ENCODE results near the gene IFT122. TPM values are rescaled to one million over a fixed set of nuclear protein-coding genes. Genes with fewer than 3 reads are reported as not detected.
"Not testable (repeated sequence)": the region's sequence is repeated elsewhere in the genome, so short reads cannot be mapped to it uniquely, and the experiment has no call there.

IFT122 gene
- polyA plus RNA-seq, 3 donors: 57.1 to 61.8 (median 59.1) TPM

GRCh38 chr3:129515108-129515820, 75.2 kb downstream of the IFT122 start:
- DNase-seq: not testable (repeated sequence)

DNA sequence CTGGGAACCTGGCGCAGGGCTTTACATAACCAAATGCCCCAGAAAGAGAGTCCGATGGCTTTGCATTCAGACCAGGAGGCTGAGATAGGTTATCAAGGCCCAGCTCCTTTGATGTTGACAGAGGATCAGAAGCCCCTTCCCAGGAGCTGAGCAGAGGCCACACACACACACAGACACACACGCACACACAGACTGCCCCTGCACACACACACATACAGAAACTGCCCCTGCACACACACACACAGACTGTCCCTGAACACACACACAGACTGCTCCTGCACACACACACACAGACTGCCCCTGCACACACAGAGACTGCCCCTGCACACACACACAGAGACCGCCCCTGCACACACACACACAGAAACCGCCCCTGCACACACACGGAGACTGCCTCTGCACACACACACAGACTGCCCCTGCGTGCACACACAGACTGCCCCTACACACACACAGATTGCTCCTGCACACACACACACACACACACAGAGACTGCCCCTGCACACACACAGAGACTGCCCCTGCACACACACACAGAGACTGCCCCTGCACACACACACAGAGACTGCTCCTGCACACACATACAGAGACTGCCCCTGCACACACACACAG, 75.9 kb downstream of the IFT122 start:
- DNase-seq: not testable (repeated sequence)

DNA sequence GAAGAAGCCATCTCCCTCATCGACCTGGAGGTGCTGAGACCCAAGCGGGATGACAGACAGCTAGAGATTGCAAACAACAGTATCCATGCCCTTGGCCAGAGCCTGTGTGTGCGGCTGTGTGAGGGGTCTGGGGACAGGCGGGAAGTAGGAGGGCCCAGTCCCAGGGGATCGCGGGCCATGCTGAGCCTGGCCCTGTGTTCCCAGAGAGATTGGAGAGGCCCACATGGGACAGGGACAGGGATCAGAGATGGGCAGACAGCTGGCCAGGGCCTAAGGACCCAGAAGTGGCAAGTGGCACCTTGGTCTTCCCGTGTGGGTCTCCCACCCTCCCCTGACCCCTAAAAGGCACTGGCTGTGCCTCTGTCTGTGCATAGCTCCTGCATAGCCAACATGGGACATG, 77.5 kb downstream of the IFT122 start:
- no peak for DNase-seq

- no peak for DNase-seq
These were observed 78.1 kb downstream of the IFT122 start for GRCh38 chr3:129518038-129518561.

DNA sequence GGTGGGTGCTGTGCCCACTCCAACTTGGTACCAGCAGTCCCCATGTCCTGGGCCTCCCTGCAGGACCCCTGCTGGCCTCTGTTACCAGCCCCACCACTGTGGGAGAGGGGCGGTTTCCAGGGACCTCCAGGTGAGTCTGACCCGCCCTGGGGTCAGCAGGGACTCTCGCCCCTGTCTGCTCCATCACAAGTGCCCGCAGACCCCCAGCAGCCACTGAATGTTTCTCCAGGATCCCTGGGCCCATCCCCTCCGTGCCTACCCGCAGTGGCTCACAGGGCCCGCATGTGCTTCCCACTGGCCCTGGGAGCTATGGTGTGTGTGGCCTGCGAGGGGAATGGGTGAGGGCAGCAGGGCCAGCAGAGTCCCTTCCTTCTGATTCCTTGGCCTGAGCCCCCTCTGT, 78.6 kb downstream of the IFT122 start:
- no peak for DNase-seq

GRCh38 chr3:129519449-129519848, 79.4 kb downstream of the IFT122 start:
- no peak for DNase-seq

DNA sequence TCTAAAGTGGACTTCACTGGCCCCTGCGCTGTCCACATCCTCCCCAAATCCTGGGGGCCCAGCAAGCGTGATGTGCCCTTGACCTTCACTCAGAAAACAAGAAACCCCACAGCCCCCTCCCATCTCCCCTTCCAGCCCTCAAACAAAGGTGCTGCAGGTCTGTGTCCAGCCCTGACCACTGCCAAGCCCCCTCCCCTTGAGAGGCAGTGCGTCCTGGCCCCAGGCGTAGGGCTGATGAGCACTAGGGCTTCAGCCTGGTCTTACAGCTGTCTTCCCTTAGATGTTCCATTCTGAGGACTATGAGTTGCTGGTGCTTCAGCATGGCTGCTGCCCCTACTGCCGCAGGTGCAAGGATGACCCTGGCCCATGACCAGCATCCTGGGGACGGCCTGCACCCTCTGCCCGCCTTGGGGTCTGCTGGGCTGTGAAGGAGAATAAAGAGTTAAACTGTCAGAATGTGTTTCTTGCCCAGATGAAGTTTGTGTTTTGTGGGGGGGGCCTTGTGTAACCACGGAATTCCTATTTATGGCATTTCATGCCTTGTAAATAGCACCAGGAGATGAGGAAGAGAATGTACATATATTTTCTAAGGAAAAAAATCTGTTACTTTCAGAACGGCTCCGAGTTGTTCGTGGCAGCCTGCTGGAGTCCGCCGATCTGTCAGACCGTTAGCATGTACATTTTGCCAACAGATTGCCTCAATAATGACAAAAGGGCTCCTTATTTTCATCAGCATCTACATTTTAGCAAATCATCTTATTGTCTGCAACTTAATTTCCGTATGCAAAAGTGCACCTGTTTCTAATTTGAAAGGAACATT, 80.1 kb downstream of the IFT122 start:
- DNase-seq: no peak

DNA sequence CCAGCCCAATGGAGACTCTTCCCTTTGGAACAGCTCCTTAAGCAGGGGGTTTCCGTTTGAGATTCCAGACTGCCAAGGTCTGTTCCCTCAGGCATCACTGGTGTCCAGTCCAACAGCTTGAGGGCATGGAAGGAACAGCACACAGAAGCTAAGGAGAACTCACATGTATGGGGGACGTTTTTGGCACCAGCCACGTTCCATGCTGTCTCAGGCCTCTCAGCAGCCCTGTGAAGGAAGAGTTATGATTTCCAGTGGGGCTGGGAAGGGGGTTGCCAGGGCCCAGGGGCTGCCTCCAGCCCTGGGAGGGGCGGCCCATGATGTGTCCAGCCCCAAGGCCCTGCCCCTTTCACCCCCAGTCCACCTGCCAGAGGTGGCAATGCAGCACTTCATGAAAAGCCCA, 80.9 kb downstream of the IFT122 start:
- DNase-seq: no peak

- peak; percentile 17 for DNase-seq
These were observed 81.6 kb downstream of the IFT122 start for GRCh38 chr3:129521611-129522010.

GRCh38 chr3:129522953-129523352, 82.9 kb downstream of the IFT122 start:
- no peak for DNase-seq

GRCh38 chr3:129524081-129524480, 84.1 kb downstream of the IFT122 start:
- DNase-seq: no peak

- DNase-seq: no peak
These were observed 85.4 kb downstream of the IFT122 start for GRCh38 chr3:129525341-129525968.

GRCh38 chr3:129526121-129526900, 86.3 kb downstream of the IFT122 start:
- no peak for DNase-seq

DNA sequence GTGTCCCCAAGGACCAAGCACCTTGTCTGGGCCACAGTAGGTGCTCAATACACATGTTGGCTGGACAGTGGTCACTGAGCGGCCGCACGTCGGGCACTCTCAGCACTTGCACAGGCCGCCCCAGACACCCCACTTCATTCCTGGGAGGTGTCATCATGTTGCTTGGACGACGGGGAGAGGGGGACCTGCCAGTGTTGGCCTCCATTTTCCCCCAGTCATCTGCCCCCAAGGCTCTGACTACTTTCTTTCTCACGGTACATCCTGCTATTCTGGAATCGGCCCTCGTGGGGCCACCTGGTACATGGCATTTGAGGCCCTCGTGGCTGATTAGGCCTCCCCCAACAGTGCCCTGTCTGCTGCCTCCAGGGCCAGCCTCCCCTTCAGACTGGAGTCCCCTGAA, 87.2 kb downstream of the IFT122 start:
- no peak for DNase-seq

DNA sequence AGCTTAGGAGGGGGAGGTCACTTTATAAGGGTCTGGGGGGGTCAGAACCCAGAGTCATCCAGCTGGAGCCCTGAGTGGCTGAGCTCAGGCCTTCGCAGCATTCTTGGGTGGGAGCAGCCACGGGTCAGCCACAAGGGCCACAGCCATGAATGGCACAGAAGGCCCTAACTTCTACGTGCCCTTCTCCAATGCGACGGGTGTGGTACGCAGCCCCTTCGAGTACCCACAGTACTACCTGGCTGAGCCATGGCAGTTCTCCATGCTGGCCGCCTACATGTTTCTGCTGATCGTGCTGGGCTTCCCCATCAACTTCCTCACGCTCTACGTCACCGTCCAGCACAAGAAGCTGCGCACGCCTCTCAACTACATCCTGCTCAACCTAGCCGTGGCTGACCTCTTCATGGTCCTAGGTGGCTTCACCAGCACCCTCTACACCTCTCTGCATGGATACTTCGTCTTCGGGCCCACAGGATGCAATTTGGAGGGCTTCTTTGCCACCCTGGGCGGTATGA, 88.6 kb downstream of the IFT122 start, which contains the start of gene RHO:
Gene RHO, plus strand, starts transcription at position 51 of the 512 bp plus-strand sequence. Its CDS starts 95 bp downstream, at position 146.
- no peak for DNase-seq

DNA sequence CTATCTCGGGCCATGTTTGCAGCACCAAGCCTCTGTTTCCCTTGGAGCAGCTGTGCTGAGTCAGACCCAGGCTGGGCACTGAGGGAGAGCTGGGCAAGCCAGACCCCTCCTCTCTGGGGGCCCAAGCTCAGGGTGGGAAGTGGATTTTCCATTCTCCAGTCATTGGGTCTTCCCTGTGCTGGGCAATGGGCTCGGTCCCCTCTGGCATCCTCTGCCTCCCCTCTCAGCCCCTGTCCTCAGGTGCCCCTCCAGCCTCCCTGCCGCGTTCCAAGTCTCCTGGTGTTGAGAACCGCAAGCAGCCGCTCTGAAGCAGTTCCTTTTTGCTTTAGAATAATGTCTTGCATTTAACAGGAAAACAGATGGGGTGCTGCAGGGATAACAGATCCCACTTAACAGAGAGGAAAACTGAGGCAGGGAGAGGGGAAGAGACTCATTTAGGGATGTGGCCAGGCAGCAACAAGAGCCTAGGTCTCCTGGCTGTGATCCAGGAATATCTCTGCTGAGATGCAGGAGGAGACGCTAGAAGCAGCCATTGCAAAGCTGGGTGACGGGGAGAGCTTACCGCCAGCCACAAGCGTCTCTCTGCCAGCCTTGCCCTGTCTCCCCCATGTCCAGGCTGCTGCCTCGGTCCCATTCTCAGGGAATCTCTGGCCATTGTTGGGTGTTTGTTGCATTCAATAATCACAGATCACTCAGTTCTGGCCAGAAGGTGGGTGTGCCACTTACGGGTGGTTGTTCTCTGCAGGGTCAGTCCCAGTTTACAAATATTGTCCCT, 89.6 kb downstream of the IFT122 start:
- no peak for DNase-seq

DNA sequence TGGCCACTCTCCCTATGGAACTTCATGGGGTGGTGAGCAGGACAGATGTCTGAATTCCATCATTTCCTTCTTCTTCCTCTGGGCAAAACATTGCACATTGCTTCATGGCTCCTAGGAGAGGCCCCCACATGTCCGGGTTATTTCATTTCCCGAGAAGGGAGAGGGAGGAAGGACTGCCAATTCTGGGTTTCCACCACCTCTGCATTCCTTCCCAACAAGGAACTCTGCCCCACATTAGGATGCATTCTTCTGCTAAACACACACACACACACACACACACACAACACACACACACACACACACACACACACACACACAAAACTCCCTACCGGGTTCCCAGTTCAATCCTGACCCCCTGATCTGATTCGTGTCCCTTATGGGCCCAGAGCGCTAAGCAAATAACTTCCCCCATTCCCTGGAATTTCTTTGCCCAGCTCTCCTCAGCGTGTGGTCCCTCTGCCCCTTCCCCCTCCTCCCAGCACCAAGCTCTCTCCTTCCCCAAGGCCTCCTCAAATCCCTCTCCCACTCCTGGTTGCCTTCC, 90.3 kb downstream of the IFT122 start:
- peak; percentile 33 for DNase-seq

- DNase-seq: no peak
These were observed 90.8 kb downstream of the IFT122 start for GRCh38 chr3:129530821-129531220.

DNA sequence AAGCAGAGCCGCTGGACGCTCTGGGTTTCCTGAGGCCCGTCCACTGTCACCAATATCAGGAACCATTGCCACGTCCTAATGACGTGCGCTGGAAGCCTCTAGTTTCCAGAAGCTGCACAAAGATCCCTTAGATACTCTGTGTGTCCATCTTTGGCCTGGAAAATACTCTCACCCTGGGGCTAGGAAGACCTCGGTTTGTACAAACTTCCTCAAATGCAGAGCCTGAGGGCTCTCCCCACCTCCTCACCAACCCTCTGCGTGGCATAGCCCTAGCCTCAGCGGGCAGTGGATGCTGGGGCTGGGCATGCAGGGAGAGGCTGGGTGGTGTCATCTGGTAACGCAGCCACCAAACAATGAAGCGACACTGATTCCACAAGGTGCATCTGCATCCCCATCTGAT, 91.7 kb downstream of the IFT122 start:
- DNase-seq: no peak

DNA sequence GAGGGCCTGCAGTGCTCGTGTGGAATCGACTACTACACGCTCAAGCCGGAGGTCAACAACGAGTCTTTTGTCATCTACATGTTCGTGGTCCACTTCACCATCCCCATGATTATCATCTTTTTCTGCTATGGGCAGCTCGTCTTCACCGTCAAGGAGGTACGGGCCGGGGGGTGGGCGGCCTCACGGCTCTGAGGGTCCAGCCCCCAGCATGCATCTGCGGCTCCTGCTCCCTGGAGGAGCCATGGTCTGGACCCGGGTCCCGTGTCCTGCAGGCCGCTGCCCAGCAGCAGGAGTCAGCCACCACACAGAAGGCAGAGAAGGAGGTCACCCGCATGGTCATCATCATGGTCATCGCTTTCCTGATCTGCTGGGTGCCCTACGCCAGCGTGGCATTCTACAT, 92.2 kb downstream of the IFT122 start:
- DNase-seq: no peak
